GM21786 (cell line): Measurements from ENCODE around the gene GRM4.

Experiments
- ATAC-seq: cut with Tn5 transposase; IDR thresholded peaks from one replicate; pipeline ENCODE4 v1.9.1; 2021; ENCODE audit not compliant: unreplicated experiment

The GRM4 gene

DNA sequence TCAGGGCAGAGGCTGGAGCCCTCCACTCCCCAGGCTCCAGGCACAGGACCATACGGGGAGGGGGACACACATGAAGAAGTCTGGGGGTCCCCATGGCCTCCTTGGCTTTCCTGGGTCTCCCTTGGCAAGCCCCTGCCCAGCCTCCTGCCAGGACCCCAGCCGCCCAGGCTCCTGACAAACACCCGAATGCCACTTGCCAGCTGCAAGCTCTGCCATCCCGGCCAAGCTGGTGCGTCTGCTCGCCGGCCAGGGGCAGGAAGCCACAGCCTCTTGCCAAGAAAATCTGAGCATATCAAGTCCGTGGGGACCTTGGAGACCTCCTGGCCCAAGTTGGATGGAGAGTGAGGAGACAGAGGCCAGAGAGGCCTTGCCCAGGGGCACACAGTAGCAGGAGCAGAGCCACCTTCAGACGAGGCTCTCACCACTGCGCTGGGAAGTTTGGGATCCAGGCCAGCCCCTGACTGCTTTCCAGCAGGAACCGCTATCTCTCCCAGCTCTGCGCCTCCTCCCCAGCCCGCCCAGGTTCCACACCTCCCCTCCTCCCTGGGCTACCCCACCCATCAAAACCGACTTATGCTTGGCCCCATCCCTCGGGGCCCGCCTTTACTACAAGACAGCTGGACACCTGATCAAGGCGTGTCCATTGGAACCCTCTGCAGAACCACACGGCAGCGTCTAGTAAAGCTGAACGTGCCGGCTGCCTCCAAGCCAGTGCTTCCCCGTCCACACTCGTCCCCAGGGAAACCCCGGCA, 80.2 kb downstream of the GRM4 start:
- ATAC-seq, result no peak

DNA sequence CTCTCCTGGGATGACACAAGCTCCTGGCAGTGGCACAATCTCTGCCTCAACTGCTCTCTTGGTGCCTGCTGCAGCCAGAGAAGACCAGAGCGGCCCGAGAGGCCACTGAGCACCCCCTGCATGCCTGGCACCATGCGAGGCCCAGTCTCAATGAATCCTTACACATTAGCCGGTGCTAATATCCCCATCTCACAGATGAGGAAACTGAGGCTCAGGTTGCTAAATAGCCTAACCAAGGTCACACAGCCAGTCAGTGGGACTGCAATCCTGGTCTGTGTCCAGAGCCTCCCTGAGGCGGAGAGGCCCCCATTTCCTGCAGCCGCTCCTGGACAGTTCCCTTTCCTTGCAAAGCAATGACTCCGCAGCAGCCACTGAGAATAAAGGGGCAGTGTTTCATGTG, 81.2 kb downstream of the GRM4 start:
- ATAC-seq, result no peak

DNA sequence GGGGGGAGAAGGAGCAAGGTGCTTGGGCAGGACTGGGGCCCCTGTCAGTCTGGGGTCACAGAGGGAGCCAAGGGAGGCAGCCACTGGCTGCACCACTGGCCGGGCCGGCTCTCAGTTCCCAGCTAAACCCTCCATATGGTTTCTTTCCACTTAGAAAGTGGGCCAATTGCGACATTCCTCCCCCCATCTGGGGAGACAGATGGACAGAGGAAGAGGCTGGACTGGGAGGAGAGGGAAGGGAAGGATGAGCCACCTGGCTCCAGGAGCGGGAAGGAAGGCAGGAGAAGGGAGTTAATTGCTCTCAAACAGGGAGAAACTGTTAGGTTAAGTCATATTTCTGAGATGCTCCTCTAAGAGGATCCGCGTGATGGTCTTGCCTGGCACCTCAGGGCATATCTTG, 82.2 kb downstream of the GRM4 start:
- no peak for ATAC-seq

DNA sequence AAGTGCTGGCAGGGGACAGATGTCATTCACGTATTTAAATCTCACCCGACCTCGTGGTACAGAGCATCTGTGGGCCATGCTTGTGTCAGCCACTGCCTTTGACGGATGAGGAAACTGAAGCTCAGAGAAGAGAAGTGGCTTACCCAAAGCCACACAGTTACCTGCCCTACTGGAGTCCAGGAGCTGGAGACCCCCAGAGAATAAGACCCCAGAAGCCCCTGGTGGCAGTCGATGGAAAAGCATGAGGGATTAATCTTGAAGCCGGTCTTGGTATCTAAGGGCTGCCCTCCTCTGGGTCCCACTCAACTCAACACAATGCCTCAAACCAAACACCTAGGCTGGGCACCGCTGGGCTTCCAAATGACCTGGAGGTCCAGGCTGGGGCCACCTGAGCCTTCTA, 83.1 kb downstream of the GRM4 start:
- no peak for ATAC-seq

GRCh38 chr6:34062156-34062555, 83.7 kb downstream of the GRM4 start:
- no peak for ATAC-seq

DNA sequence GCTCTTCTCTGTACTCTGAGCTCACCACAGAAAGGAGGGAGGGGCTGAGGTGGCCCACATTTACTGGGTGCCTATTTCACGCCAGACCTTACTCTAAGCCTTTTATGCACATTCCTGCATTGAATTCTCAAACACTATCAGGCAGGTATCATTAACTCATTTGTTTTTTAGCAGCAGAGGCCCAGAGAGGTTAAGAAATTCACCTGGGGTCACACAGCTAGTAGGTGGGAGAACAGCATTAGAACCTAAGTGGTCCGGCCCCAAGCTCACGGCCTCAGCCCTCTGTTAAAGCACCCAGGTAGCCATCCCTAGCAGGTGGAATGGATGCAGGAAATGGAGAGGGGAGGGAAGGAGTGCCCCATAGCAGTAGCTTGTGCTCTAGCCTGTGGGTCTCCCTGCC, 84.5 kb downstream of the GRM4 start:
- ATAC-seq, result no peak

DNA sequence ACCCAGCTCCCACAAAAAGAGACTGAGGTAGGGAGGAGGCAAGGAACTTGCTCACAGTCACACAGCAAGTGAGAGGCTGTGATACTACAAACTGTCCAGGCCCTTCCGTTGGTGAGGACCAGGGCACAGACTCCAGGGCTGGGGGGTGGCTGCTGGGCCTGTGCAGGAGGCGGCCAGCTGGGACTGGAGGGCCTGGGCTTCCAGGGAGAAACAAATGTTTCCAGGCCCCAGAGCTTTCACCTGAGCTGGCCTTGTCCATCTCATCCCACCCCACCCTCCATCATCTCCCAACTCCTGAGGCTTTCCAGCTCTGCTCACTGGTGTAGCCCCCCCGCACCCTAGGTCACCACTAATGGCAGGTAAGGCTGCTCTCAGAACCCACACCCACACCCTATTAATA, 86.0 kb downstream of the GRM4 start:
- no peak for ATAC-seq

DNA sequence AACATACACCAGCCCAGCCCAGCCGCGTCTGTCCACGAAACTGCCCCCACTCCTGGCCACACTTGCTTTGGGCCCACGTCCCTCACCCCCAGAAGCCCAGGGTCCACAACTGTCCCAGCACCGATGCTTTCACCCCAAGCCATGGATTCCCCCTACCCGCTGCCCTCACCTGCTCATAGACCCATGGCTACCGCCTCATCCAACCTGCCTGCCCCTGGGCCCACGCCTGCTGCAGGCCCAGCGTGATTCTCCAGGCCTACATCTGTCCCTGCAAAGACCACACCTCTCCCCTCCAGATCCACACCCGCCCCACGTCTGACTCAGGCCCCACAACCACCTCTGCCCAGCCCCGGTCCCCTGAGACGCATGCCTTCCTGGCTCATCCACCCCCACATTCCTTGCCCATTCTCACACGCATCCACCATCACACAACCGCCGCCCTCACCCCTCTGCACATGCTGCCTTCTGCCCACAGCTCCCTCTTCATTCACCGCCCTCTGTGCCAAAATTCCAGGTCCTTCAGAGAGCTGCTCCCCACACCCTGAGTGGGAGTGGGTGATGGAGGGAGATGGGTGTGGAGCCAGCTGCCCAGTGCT, 86.7 kb downstream of the GRM4 start:
- ATAC-seq, result no peak

DNA sequence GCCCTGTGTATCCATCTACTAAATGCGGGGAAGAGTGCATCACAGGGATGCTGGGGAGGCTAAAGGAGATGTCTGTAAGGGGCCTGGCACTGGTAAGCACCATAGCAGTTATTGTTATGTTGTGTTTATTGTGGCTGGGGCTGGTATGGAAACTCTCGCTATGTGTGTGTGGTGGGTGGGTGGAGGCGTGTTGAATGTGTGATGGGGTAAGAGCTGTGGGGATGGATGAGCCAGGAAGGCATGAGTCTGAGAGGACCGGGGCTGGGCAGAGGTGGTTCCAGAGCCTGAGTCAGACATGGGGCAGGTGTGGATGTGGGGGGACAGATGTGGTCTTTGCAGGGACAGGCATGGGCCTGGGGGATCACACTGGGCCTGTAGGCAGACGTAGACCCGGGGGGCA, 88.1 kb downstream of the GRM4 start:
- no peak for ATAC-seq

DNA sequence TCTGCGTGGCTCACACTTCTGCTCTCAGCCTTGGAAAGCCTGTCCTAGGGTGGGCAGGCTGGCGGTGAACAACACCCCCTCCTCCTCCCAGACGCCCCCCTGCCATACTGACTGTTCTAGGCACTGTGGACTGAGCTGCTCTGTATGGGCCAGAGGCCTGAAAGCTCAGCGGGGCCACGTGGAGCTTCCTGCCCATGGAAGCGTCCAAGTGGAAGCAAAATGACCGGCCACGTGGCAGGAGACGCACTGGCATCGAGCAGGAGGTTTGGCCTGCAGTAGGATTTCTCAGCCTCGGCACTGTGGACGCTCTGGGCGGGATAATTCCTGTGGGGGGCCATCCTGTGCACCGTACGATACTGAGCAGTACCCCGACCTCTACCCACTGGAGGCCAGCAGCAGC, 88.7 kb downstream of the GRM4 start:
- no peak for ATAC-seq

DNA sequence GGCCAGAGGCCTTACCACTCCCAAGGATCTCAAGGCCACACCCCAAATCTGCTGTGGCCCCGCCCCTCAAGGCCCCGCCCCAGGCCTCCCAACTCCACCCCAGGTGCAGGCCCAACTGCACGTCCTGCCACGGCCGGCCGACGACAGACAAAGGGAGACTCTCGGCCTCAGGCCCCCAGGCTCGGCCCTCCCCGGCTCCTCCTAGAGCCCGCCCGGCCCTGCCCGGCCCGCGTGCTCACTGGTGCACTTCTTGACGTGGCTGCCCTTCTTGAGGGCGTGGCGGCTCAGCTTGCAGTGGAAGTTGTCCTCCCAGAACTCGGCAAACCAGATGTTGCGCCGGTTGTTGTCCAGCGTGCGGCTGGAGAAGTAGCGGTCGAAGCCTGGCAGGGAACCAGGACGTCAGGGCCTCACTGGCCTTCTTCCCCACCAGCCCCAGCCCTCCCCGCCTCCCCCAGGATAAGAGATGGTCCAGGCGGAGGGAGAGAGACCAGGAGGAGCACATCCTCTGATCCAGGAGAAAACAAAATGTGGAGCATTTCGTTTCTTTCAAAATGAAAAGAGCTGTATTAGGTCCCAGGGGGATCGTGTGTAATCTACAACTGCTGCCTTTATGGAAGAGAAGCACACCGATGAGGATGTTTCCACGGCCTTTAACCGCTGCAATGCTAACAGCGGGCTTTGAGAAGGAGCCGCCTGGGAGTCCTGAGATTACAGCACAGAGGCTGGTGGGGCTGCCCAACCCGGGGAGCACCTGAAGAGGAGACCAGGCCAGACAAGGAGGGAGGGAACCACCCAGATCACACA, 89.4 kb downstream of the GRM4 start:
- no peak for ATAC-seq

DNA sequence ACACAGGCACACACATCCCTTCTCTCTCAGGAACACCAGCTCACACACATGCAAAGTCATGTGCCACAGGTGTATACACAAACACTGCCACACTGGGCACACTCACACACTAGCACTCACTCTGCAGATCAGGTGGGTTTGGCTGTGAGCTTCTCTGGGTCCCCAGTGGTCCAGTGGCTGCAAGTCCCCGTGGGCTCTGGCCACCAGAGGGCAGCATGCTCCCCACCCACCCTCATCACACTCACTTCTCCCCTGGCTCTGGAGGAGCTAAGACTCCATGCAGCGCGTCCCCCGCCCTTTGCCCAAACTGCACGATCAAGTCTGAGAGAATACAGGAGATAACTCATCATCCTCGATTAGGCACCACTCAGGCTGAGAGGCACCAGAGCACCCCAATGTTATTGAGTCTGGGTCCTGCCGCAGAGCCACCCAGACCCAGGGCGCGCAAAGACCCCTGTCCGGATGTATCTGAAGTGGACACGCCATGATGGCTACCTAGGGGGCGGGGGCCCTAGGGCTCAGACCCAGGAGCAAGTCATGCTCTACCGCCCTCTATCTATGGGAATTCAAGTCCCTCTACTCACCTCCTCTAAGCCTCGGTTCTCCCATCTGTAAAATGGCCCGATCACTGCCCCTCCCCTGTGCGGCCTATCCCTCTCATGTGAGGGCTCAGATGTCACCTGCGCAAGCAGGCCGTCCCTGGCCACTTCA, 90.5 kb downstream of the GRM4 start:
- ATAC-seq, result no peak

DNA sequence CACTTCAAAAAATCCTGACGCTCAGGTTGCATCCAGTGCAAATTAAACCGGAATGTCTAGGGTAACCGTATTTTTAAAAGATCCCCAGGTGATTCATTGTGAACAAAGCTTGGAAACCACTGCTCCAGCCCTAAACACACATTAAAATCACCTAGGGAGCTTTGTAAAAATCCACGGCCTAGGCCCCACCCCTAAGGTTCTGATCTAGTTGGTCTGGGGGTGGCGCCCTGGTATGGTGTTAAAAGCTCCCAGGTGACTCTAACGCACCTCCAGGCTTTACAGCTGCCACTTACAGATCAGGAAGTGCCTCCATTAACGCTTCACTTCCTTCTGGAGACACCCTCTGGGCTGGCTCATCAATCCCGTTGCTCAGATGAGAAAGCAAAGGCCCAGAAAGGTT, 92.2 kb downstream of the GRM4 start:
- ATAC-seq, result no peak

- ATAC-seq, result no peak
Measured at GRCh38 chr6:34052918-34053608, 92.8 kb downstream of the GRM4 start.

DNA sequence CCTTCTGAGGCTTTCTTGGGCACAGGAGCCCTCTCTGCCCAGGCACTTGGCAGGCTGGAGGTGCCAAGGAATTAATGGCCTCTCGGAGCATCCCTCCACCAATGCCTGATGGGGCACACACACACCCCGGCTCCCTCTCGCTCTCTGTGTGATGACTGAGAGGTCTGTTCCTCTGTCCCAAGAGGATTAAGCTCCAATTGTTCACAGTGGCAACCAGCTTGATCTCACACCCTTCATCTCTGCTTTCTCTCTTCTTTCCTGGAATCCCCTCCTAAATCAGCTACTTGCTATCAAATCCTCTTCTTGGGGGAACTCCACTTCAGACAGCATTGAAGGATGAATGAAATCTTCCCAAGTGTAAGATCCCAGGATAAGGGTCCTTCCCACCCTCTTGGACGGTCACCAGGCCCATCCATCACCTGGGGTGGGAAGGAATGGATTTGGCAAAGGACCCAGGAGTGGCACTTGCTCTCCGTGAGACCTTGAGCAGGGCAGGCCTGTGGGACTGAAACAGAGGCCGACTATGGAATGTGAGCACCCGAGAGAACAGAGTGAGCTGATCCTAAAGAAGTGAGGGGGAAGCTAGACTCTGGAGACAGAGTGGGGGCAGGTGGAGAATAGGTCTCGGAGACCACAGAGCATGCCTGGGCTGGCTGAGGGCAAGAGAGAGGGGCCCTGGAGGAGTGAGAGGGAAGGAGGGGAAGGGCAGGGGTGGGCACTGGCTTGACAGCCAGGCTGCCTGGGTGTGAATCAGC, 93.6 kb downstream of the GRM4 start:
- no peak for ATAC-seq

DNA sequence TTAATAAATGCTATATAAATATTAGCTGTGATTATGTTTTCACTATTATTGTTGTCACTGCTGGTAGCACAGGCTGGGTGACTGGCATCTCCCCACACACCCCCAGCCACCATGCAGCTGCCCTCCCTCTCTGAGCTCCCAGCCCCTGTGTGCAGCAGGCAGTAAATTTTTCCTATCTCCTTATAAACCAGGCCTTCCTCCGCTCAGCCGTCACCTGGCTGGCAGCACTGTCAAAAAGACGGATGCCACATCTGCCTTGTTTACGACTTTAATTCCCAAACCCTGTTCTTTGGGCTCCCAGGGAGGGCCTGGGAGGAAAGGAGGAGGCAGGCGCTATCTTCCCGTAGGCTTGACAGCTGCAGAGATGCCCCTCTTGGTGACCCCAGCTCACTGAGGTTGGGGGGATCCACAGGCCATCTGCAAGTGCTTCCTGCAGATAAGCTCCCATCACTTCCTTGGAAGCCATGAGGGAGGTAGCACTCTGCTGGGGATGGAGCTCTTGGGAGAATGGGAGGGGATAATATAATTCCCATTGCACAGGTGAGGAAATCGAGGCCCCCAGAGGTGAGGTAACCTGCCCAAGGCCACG, 94.5 kb downstream of the GRM4 start:
- ATAC-seq, result no peak

DNA sequence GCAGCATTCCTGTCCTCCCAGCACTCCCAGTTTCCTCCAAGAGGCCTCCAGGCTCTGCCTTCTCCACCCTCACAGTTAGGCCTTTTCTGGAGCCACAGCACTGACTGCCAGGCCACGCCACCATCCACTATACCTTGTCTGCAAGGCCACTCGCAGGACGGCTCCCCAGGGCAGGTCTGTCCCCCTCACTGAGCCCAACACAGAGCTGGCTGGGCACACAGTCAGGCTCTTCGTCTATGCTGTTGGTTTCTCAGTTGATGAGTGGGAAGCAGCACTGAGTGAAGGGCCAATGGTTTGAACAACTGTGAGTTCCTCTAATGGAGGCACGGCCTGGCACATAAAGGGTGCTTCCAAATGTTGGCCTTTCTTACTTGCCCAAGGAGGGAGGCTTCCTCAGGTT, 95.2 kb downstream of the GRM4 start:
- ATAC-seq, result no peak

DNA sequence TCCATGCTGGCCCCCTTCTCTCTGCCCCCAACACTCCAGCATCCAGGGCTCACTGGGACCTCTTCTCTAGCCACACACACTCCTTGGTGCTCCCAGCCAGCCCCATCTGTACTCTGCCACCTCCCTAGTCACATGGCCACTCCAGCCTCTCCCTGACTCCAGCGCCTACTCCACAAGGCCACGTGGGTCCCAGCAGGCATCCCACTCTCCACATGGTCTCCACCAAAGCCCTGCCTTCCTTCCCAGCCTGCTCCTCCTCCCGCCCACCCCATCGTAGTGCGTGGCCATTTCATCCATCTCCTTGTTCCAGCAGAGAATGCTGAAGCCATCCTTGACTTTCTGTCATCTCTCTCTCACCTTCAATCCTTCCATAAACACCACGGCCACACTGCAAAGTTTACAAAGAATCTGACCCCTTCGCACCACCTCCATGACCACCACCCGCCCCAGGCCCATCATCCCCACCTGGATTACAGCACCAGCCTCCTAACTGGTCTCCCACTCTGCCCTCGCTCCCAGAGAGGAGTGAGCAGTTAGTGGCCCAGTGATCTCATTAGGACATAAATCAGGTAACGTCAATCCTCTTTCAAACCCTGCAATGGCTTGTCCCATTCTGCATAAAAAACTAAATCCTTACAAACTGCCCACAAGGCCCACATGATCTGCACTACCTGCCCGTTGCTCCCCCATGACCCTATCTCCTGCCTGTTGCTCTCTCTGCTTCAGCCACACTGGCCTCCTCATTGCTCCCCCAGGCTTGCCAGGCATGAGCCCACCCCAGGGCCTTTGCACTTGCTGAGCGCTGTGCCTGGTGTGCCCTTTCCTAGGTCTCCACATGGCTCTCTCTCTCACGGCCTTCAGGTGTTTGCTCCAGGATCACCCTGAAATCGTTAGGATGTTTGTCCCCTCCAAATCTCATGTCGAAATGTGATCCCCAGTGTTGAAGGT, 96.2 kb downstream of the GRM4 start:
- ATAC-seq, result no peak
